HEK293T (cell line): ENCODE measurements around the gene KIFC3.

Experiments used
- CTCF ChIA-PET: fragments of 350-600 bp; formaldehyde crosslinking; extraction: SDS; loops from one replicate; lab custom pipeline; 2021; ENCODE audit warnings: antibody characterized with exemption, inconsistent platforms; lab: Yijun Ruan, JAX
- POLR2A ChIA-PET: fragments of 350-600 bp; formaldehyde crosslinking; extraction: SDS; loops from one replicate; lab custom pipeline; 2020; ENCODE audit warnings: antibody characterized with exemption, inconsistent platforms; lab: Yijun Ruan, JAX
- DNase-seq: peaks from one replicate; pipeline ENCODE4 v3.0.0; 2012; ENCODE audit warnings: mixed read lengths; ENCODE audit errors: extremely low spot score
- ARNT ChIP-seq: fragments of 450-650 bp; IDR thresholded peaks from 2 replicates; pipeline ENCODE4 v1.6.1; 2017; ENCODE audit warnings: mild to moderate bottlenecking
- BHLHE40 ChIP-seq: fragments of 450-650 bp; IDR thresholded peaks from 2 replicates; pipeline ENCODE4 v1.6.1; 2016; ENCODE audit warnings: mild to moderate bottlenecking, moderate library complexity, borderline replicate concordance
- CTBP1 ChIP-seq: fragments of 450-650 bp; IDR thresholded peaks from 2 replicates; pipeline ENCODE4 v1.6.1; 2016; ENCODE audit warnings: borderline replicate concordance
- ELF4 ChIP-seq: fragments of 450-650 bp; IDR thresholded peaks from 2 replicates; pipeline ENCODE4 v1.6.1; 2017; ENCODE audit warnings: antibody characterized with exemption
- FOXA1 ChIP-seq: fragments of 450-650 bp; IDR thresholded peaks from 2 replicates; pipeline ENCODE4 v1.6.1; 2016; ENCODE audit warnings: mild to moderate bottlenecking
- FOXK2 ChIP-seq: fragments of 450-650 bp; IDR thresholded peaks from 2 replicates; pipeline ENCODE4 v1.6.1; 2016; ENCODE audit warnings: mild to moderate bottlenecking
- FOXM1 ChIP-seq: fragments of 450-650 bp; IDR thresholded peaks from 2 replicates; pipeline ENCODE4 v1.6.1; 2017; ENCODE audit warnings: mild to moderate bottlenecking, borderline replicate concordance
- HDGF ChIP-seq: fragments of 450-650 bp; IDR thresholded peaks from 2 replicates; pipeline ENCODE4 v1.6.1; 2017; ENCODE audit warnings: antibody characterized with exemption, borderline replicate concordance
- L3MBTL2 ChIP-seq: fragments of 450-650 bp; conservative IDR thresholded peaks from 2 replicates; pipeline ENCODE4 v1.6.1; 2016; ENCODE audit warnings: mild to moderate bottlenecking
- LEF1 ChIP-seq: fragments of 450-650 bp; IDR thresholded peaks from 2 replicates; pipeline ENCODE4 v1.6.1; 2017; ENCODE audit warnings: mild to moderate bottlenecking, borderline replicate concordance
- NFRKB ChIP-seq: fragments of 450-650 bp; IDR thresholded peaks from 2 replicates; pipeline ENCODE4 v1.6.1; 2016; ENCODE audit warnings: mild to moderate bottlenecking, moderate library complexity
- PKNOX1 ChIP-seq: fragments of 450-650 bp; IDR thresholded peaks from 2 replicates; pipeline ENCODE4 v1.6.1; 2016
- SP1 ChIP-seq: fragments of 450-650 bp; IDR thresholded peaks from 2 replicates; pipeline ENCODE4 v1.6.1; 2017
- SUZ12 ChIP-seq: fragments of 450-650 bp; IDR thresholded peaks from 2 replicates; pipeline ENCODE4 v1.6.1; 2016; ENCODE audit warnings: mild to moderate bottlenecking
- TARDBP ChIP-seq: fragments of 450-650 bp; IDR thresholded peaks from 2 replicates; pipeline ENCODE4 v1.6.1; 2016
- ZNF384 ChIP-seq: fragments of 450-650 bp; IDR thresholded peaks from 2 replicates; pipeline ENCODE4 v1.6.1; 2016

KIFC3 gene

DNA sequence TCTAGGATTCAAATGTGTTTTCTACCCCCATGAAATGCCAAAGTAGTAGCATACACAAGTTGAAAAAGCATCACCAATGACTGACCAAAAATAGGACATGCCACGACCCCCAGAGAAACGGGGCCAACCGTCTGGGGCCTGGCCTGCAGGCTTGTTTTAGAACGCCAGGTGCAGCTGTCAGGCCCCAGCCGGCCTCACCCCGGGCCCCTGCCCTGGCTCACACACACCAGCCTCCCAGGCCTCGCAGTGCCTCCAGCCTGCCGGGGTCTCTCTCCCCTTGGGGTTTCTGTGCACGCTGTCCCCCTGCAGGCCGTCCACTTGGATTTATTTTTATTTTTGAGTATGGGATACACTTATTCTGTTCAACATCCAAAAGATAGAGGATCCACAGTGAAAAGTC is 58.8 kb downstream of the KIFC3 start:
- ChIA-PET POLR2A (no interaction called here), CTCF (no interaction called here)
- DNase-seq = no peak
- no peak for TF ChIP-seq NFRKB
- no peak for TF ChIP-seq CTBP1
- TF ChIP-seq TARDBP = no peak
- TF ChIP-seq FOXM1 = no peak
- TF ChIP-seq L3MBTL2 = no peak
- TF ChIP-seq LEF1 = no peak
- TF ChIP-seq ELF4 = no peak
- TF ChIP-seq ZNF384 = no peak
- TF ChIP-seq HDGF = no peak
- TF ChIP-seq ARNT = no peak
- no peak for TF ChIP-seq PKNOX1

DNA sequence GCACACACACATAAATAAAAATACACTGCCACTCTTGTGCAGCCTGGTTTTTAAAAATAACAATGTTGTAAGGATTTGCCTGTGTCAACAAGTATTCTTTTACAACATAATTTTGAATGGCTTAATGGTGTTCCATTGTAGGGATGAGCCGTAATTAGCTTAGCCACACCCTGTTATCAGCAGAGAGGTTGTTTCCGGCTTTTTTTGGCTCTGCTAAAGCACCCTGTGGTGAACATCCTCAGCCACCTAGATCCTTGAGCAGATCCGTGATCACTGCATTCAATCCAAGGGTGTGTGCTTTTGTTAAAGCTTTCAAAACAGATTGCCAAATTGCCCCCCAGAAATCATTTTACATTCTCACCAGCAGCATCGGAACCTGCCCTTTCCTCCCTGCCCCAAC is 59.7 kb downstream of the KIFC3 start:
- CTCF ChIA-PET = interaction anchor here (0.7 kb wide), 1 partner anchor 121 kb away, joined by 4 read pairs; no protein-coding TSS in a partner anchor
- POLR2A ChIA-PET = no interaction called here
- no peak for DNase-seq
- TF ChIP-seq ZNF384 (no peak), ELF4 (no peak), FOXK2 (no peak), HDGF (no peak), L3MBTL2 (no peak), TARDBP (no peak), PKNOX1 (no peak), FOXA1 (no peak)

DNA sequence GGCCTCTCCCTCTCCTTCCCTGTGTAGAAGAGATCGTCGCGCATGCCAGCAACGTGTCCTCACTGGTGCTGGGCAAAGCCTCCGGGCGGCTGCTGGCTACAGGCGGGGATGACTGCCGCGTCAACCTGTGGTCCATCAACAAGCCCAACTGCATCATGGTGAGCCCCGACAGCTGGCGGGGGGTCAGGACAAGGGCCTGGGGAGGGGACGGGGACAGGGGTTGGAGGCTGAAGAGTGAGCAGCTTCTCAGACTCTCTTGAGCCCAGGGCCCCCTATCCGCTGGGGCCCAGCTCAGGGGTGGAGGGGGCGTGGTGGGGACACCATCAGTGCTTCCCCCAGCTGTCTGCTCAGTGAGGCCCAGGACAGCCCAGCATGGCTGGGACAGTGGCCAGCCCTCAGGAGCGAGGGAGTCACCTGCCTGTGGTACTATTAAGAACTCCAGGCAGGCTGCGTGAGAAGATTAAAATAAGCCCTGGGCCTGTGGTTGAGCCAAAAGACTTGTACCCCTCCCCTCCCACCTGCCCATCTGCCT is 60.6 kb downstream of the KIFC3 start:
- CTCF ChIA-PET = interaction anchor here (0.7 kb wide), 1 partner anchor 122 kb away, joined by 4 read pairs; no protein-coding TSS in a partner anchor
- TF ChIP-seq ZNF384 (no peak), ELF4 (no peak), CTBP1 (no peak), PKNOX1 (no peak), L3MBTL2 (no peak), FOXA1 (no peak), BHLHE40 (no peak), LEF1 (no peak), FOXM1 (no peak), TARDBP (no peak), SUZ12 (no peak), ARNT (no peak), SP1 (no peak)
- no peak for DNase-seq
- POLR2A ChIA-PET = no interaction called here

DNA sequence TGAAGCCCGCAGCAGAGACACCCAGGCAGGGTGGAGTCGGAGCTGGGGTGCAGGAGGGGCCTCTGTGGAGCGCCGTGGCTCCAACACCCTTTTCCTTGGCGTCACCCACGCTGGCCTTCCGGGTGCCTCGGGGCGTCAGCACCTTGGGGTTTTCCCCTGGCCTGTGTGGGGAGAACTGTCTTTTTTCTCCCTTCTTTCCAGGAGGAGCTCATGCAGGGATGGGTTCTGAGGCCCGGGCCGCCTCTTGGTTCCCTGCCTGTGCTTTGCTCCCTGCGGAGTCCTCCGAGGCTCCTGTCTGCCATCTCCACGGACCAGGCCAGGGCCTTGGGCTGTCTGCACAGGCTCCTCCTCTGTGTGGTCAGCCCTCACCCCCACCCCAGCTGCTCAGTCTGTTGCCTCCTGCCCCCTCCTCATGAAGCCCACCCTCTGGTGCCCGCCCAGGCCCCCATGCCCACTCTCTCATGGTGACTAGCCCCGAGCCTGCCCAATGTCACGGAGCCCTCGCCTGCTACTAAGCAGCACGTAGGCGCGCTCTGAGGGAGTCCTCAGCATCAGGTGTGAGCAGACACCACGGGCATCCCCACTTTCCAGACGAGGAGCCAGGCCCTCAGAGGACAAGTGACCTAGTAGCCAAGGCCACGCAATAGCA is 61.7 kb downstream of the KIFC3 start:
- no peak for DNase-seq
- ChIA-PET POLR2A (no interaction called here), CTCF (no interaction called here)
- TF ChIP-seq FOXA1 (no peak), L3MBTL2 (no peak)

DNA sequence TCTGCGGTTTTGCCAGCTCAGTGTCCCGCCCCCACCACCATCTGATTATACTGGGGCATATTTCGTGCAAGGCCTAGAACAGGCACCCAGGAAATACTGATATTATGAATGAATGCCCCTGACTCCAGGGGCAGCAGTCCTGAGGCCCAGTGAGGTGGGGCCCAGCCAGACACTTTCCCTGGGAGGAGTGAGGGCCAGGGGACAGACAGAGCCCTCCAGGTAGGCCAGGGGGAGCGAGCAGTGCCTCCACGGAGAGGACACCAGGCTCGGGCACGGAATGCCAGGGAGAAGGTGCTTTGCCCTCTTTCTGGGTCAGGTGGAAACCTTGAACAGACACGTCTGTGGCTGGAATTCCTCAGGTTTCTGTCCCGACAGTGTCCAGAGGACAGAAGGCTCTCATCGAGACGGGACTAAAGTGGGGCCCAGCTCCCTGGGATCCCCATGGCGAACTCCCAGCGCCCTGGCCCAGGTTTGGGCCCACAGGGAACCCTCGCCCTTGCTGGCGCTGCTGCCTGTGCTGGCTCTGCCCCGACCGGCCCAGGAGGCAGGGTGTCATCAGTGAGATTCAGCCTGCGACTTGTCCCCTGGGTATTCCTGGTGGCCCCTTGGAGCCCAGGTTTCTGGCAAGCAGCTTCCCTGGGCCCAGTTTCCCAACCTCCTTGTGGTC is 62.4 kb downstream of the KIFC3 start:
- no peak for DNase-seq
- ChIA-PET CTCF (no interaction called here), POLR2A (no interaction called here)
- TF ChIP-seq HDGF (no peak), PKNOX1 (no peak), CTBP1 (no peak), ARNT (no peak), NFRKB (no peak), SUZ12 (no peak), L3MBTL2 (no peak), FOXA1 (no peak), TARDBP (no peak)

DNA sequence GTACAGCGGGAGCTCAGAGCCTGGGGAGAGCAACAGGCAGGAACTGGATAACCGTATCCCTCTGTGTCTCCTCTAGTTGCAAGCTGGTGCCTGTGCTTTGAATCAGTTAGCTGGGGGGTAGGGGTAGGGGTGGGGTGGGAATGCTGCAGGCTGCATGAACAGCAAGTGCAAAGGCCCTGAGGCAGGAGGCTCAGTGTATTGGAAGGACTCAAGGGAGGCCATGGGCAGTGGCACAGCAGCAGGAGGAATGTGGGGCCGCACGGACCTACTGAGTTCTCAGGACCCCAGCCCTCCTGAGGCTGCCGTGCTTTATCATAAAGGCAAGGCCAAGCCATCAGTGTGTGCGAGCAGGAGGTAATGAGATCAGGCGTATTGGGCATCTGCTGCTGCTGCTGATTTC is 63.4 kb downstream of the KIFC3 start:
- no peak for DNase-seq
- ChIA-PET POLR2A (no interaction called here), CTCF (interaction anchor here (0.6 kb wide), 1 partner anchor 124 kb away, joined by 3 read pairs; no protein-coding TSS in a partner anchor)
- TF ChIP-seq ZNF384 (no peak), LEF1 (no peak), TARDBP (no peak), FOXK2 (no peak), FOXM1 (no peak), CTBP1 (no peak), ELF4 (no peak), ARNT (no peak), SUZ12 (no peak), BHLHE40 (no peak), PKNOX1 (no peak), NFRKB (no peak), L3MBTL2 (no peak), HDGF (no peak), FOXA1 (no peak), SP1 (no peak)
